Measurements from ENCODE around the gene SPDYE4. TPM values are rescaled to one million over a fixed set of nuclear protein-coding genes. Genes with fewer than 3 reads are reported as not detected.

Gene SPDYE4
- total RNA-seq, 1 donor from 2014 or later = not detected

DNA sequence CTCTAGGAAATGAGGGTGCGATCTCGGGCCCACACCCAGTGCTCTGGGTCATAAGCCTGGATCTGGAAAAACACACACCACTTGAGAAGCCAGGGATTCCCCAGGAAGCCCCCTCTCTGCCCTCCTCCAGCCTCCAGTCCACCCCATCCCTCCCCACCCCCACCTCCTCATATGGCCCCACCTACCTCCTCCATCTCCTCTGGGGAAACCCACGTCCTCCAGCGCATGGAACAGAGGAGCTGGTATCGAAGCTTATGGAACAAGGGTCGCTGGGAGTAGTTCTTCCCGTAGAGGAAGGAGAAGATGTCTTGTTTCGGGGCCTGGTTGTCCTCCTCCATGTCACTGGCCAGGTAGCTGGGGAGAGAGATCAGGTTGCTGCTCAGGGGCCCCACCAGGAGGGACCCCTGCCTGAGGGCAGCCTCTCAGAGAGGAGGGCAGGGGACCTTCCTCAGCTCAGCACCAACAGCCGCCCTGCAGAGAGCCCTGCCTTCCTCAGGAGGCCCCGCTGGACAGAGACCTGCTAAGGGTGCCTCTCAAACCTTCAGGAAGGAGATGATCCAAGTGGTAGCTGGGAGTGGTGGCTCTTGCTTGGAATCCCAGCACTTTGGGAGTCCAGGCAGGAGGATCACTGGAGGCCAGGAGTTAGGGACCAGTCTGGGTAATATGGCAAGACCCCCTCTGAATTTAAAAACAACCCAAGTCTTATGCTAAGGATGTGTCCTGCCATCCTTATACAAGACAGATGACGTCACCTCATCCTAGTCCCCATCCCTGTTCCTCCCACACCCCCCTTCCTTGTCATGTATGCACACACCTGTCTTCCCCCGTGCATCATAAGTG, 5.0 kb downstream of the SPDYE4 start:
- H3K4me1 Mint-ChIP-seq (ENCODE audit: low read depth, unreplicated experiment) = no peaks in the 10 kb centered on the region
- TF ChIP-seq, protein P1, sequence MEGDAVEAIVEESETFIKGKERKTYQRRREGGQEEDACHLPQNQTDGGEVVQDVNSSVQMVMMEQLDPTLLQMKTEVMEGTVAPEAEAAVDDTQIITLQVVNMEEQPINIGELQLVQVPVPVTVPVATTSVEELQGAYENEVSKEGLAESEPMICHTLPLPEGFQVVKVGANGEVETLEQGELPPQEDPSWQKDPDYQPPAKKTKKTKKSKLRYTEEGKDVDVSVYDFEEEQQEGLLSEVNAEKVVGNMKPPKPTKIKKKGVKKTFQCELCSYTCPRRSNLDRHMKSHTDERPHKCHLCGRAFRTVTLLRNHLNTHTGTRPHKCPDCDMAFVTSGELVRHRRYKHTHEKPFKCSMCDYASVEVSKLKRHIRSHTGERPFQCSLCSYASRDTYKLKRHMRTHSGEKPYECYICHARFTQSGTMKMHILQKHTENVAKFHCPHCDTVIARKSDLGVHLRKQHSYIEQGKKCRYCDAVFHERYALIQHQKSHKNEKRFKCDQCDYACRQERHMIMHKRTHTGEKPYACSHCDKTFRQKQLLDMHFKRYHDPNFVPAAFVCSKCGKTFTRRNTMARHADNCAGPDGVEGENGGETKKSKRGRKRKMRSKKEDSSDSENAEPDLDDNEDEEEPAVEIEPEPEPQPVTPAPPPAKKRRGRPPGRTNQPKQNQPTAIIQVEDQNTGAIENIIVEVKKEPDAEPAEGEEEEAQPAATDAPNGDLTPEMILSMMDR (IDR thresholded peaks at IDR 0.05; ENCODE audit: insufficient read depth, low read depth, low read length) = no peak
- TF ChIP-seq EZH2 (IDR thresholded peaks at IDR 0.05; ENCODE audit: insufficient read depth, low read length) = no peak
- FAIRE-seq = no peak

DNA sequence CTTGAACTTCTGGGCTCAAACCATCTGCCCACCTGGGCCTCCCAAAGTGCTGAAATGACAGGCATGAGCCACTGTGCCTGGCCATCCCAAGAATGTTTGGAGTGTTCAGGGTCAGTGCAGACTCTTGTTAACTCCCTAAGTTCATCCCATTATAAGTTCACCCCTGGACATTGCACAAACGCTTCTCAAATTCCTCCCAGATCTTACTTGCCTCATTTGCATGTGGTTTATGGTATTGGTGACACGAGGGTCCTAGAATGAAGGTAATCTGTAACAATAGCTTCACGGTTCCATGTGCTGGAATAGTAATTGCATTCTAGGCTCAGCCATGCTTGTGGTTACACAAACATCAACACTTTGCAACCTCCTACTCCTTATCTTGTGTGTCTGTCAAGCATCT, 8.7 kb downstream of the SPDYE4 start:
- Mint-ChIP-seq H3K36me3 (ENCODE audit: low read depth, unreplicated experiment) (peaks cover 1% of the 10 kb centered on the region), H3K27ac (ENCODE audit: unreplicated experiment) (no peak overlapping the region), H3K9me3 (ENCODE audit: unreplicated experiment) (peaks cover 4% of the 10 kb centered on the region), H3K27me3 (ENCODE audit: low read depth, unreplicated experiment) (peaks cover 13% of the 10 kb centered on the region), H3K4me3 (ENCODE audit: unreplicated experiment) (no peak overlapping the region), H3K4me1 (ENCODE audit: low read depth, unreplicated experiment) (no peaks in the 10 kb centered on the region)
- TF ChIP-seq, protein P1 (IDR thresholded peaks at IDR 0.05; ENCODE audit: insufficient read depth, low read depth, low read length) = no peak
- TF ChIP-seq EZH2 (IDR thresholded peaks at IDR 0.05; ENCODE audit: insufficient read depth, low read length) = no peak
- no peak overlapping the region for H3K9ac ChIP-seq (ENCODE audit: low read length)
- H3K27ac ChIP-seq (ENCODE audit: low read depth, low read length) = no peak overlapping the region
- H3K4me3 ChIP-seq (ENCODE audit: insufficient read depth, low read depth, low read length) = no peak overlapping the region
- peaks cover 5% of the 10 kb centered on the region for H3K4me1 ChIP-seq (ENCODE audit: insufficient read depth, low read length)
- H4K20me1 ChIP-seq (ENCODE audit: insufficient read depth, low read length) = no peaks in the 10 kb centered on the region
- H3K27me3 ChIP-seq (ENCODE audit: insufficient read depth, low read length) = peaks cover under 1% of the 10 kb centered on the region
- no peaks in the 10 kb centered on the region for H3K36me3 ChIP-seq (ENCODE audit: insufficient read depth, low read length)
- no peak for DNase-seq (ENCODE audit: low read depth)
- H3K4me2 ChIP-seq (ENCODE audit: low read length) = no peak overlapping the region
- H3K9me3 ChIP-seq (ENCODE audit: insufficient read depth, low read depth, low read length) = peaks cover 3% of the 10 kb centered on the region
- FAIRE-seq = no peak
- no peaks in the 10 kb centered on the region for H3K79me2 ChIP-seq (ENCODE audit: insufficient read depth, low read length)
- H2AFZ ChIP-seq (ENCODE audit: low read depth, low read length) = no peak overlapping the region

More for the DNA sequence above, 5.0 kb downstream of the SPDYE4 start:
- H3K4me3 ChIP-seq (ENCODE audit: insufficient read depth, low read depth, low read length) = no peak overlapping the region
- H3K4me2 ChIP-seq (ENCODE audit: low read length) = no peak overlapping the region
- peaks cover under 1% of the 10 kb centered on the region for H3K36me3 Mint-ChIP-seq (ENCODE audit: low read depth, unreplicated experiment)
- peaks cover 3% of the 10 kb centered on the region for H3K27me3 ChIP-seq (ENCODE audit: insufficient read depth, low read length)
- peaks cover 32% of the 10 kb centered on the region for H3K27me3 Mint-ChIP-seq (ENCODE audit: low read depth, unreplicated experiment)
- no peaks in the 10 kb centered on the region for H3K79me2 ChIP-seq (ENCODE audit: insufficient read depth, low read length)
- H3K36me3 ChIP-seq (ENCODE audit: insufficient read depth, low read length) = no peaks in the 10 kb centered on the region
- H3K9me3 ChIP-seq (ENCODE audit: insufficient read depth, low read depth, low read length) = no peaks in the 10 kb centered on the region
- H3K27ac Mint-ChIP-seq (ENCODE audit: unreplicated experiment) = no peak overlapping the region
- no peaks in the 10 kb centered on the region for H3K4me1 ChIP-seq (ENCODE audit: insufficient read depth, low read length)
- no peak overlapping the region for H2AFZ ChIP-seq (ENCODE audit: low read depth, low read length)
- no peaks in the 10 kb centered on the region for H4K20me1 ChIP-seq (ENCODE audit: insufficient read depth, low read length)
- no peak overlapping the region for H3K27ac ChIP-seq (ENCODE audit: low read depth, low read length)
- no peak for DNase-seq (ENCODE audit: low read depth)
- H3K4me3 Mint-ChIP-seq (ENCODE audit: unreplicated experiment) = no peak overlapping the region
- no peak overlapping the region for H3K9ac ChIP-seq (ENCODE audit: low read length)
- H3K9me3 Mint-ChIP-seq (ENCODE audit: unreplicated experiment) = peaks cover 9% of the 10 kb centered on the region

DNA sequence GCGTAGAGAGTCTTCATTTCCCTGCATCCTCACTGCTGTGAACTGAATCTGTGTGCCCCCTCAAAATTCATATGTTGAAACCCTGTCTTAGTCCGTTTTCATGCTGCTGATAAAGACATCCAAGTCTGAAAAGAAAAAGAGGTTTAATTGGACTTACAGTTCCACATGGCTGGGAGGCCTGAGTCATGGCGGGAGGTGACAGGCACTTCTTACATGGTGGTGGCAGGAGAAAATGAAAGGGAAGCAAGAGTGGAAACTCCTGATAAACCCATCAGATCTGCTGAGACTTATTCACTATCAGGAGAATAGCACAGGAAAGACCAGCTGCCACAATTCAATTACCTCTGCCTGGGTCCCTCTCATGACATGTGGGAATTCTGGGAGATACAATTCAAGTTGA, 10.6 kb downstream of the SPDYE4 start:
- no peak overlapping the region for H3K4me2 ChIP-seq (ENCODE audit: low read length)
- no peak overlapping the region for H3K9ac ChIP-seq (ENCODE audit: low read length)
- no peaks in the 10 kb centered on the region for H3K36me3 ChIP-seq (ENCODE audit: insufficient read depth, low read length)
- H3K27me3 ChIP-seq (ENCODE audit: insufficient read depth, low read length) = no peaks in the 10 kb centered on the region
- no peak overlapping the region for H3K4me3 ChIP-seq (ENCODE audit: insufficient read depth, low read depth, low read length)
- H3K9me3 Mint-ChIP-seq (ENCODE audit: unreplicated experiment) = peaks cover 4% of the 10 kb centered on the region
- FAIRE-seq (no peak), DNase-seq (ENCODE audit: low read depth) (no peak)
- peaks cover 26% of the 10 kb centered on the region for H3K27me3 Mint-ChIP-seq (ENCODE audit: low read depth, unreplicated experiment)
- H4K20me1 ChIP-seq (ENCODE audit: insufficient read depth, low read length) = no peaks in the 10 kb centered on the region
- no peak for TF ChIP-seq EZH2 (IDR thresholded peaks at IDR 0.05; ENCODE audit: insufficient read depth, low read length)
- TF ChIP-seq, protein P1 (IDR thresholded peaks at IDR 0.05; ENCODE audit: insufficient read depth, low read depth, low read length) = no peak
- H3K4me3 Mint-ChIP-seq (ENCODE audit: unreplicated experiment) = no peak overlapping the region
- H2AFZ ChIP-seq (ENCODE audit: low read depth, low read length) = no peak overlapping the region
- peaks cover 3% of the 10 kb centered on the region for H3K9me3 ChIP-seq (ENCODE audit: insufficient read depth, low read depth, low read length)
- no peak overlapping the region for H3K27ac Mint-ChIP-seq (ENCODE audit: unreplicated experiment)
- no peak overlapping the region for H3K27ac ChIP-seq (ENCODE audit: low read depth, low read length)
- no peaks in the 10 kb centered on the region for H3K79me2 ChIP-seq (ENCODE audit: insufficient read depth, low read length)
- H3K36me3 Mint-ChIP-seq (ENCODE audit: low read depth, unreplicated experiment) = peaks cover 1% of the 10 kb centered on the region
- no peaks in the 10 kb centered on the region for H3K4me1 Mint-ChIP-seq (ENCODE audit: low read depth, unreplicated experiment)
- H3K4me1 ChIP-seq (ENCODE audit: insufficient read depth, low read length) = peaks cover 5% of the 10 kb centered on the region

Data from astrocyte (in vitro differentiated cells and primary cell).